ENCODE results near the gene GNG10. TPM values are rescaled to one million over a fixed set of nuclear protein-coding genes. Genes with fewer than 3 reads are reported as not detected.

The GNG10 gene
- total RNA-seq, 1 experiment from 2014 or later = 26.2 TPM

DNA sequence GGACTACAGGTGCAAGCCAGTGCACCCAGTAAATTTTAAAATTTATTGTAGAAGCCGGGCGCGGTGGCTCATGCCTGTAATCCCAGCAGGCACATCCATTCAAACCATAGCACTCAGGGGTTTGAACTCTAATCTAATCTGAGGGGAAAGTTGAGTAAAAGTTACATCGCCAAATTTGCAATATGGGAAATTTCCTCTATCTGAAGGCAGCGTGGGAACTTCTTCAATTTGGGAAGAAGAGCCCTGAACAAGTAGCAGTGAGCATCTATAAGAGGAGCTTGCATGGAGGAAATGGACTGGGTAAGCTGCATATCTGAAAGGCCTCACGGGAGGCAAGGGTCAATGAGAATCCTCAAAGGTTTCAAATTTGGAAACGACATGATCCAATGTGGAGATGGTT lies 33.0 kb upstream of the GNG10 start:
- intact Hi-C loops (cut with micrococcal nuclease; ENCODE audit: unreplicated experiment) = no loop called here
- DNase-seq (ENCODE audit: low spot score) = no peak
- Histone ChIP-seq H3K36me3 (ENCODE audit: insufficient read depth, low read length, poor library complexity, severe bottlenecking) (no peaks in the 10 kb centered on the region), H3K9me3 (ENCODE audit: low read depth, low read length, poor library complexity, severe bottlenecking) (no peaks in the 10 kb centered on the region), H3K27ac (ENCODE audit: low read depth, low read length, poor library complexity, severe bottlenecking) (no peak overlapping the region), H3K4me3 (ENCODE audit: low read depth, low read length, poor library complexity, severe bottlenecking) (no peak overlapping the region), H3K27me3 (replicated peaks; ENCODE audit: insufficient read depth, low read depth, low read length, poor library complexity) (peaks cover 4% of the 10 kb centered on the region), H3K4me1 (ENCODE audit: insufficient read depth, low read length, poor library complexity, severe bottlenecking) (peaks cover 13% of the 10 kb centered on the region)
- CTCF ChIA-PET = no interaction called here
- POLR2A ChIA-PET (ENCODE audit: low non-redundant PET) = no interaction called here
- no peak for TF ChIP-seq CTCF (conservative IDR thresholded peaks at IDR 0.05; ENCODE audit: low read depth, low read length)
- TF ChIP-seq EZH2 (IDR thresholded peaks at IDR 0.05; ENCODE audit: borderline replicate concordance, low read depth, low read length, poor library complexity, severe bottlenecking) = no peak
- BruUV-seq (replicated peaks) = no TSS peak

GRCh38 chr9:111630182-111630963 lies 31.0 kb upstream of the GNG10 start:
- no peaks in the 10 kb centered on the region for H3K36me3 ChIP-seq (ENCODE audit: insufficient read depth, low read length, poor library complexity, severe bottlenecking)
- H3K27me3 ChIP-seq (replicated peaks; ENCODE audit: insufficient read depth, low read depth, low read length, poor library complexity) = no peaks in the 10 kb centered on the region
- CTCF ChIA-PET = no interaction called here
- BruUV-seq (replicated peaks) = no TSS peak
- POLR2A ChIA-PET (ENCODE audit: low non-redundant PET) = interaction anchor here (0.7 kb wide), 1 partner anchor 149 kb away, joined by 3 read pairs; no protein-coding TSS in a partner anchor
- H3K27ac ChIP-seq (ENCODE audit: low read depth, low read length, poor library complexity, severe bottlenecking) = no peak overlapping the region
- H3K4me3 ChIP-seq (ENCODE audit: low read depth, low read length, poor library complexity, severe bottlenecking) = peak overlapping the region; percentile 80
- DNase-seq (ENCODE audit: low spot score) = no peak
- no peaks in the 10 kb centered on the region for H3K9me3 ChIP-seq (ENCODE audit: low read depth, low read length, poor library complexity, severe bottlenecking)
- TF ChIP-seq EZH2 (IDR thresholded peaks at IDR 0.05; ENCODE audit: borderline replicate concordance, low read depth, low read length, poor library complexity, severe bottlenecking) (no peak), CTCF (conservative IDR thresholded peaks at IDR 0.05; ENCODE audit: low read depth, low read length) (no peak)
- intact Hi-C loops (cut with micrococcal nuclease; ENCODE audit: unreplicated experiment) = loop anchor here (2.0 kb wide), 1 partner anchor 32 kb away; the partner anchor contains the start of gene PTGR1
- H3K4me1 ChIP-seq (ENCODE audit: insufficient read depth, low read length, poor library complexity, severe bottlenecking) = peaks cover 18% of the 10 kb centered on the region

- no TSS peak for BruUV-seq (replicated peaks)
Observed at GRCh38 chr9:111630964-111631213, 30.5 kb upstream of the GNG10 start.

More at GRCh38 chr9:111630964-111631213, 30.5 kb upstream of the GNG10 start:
- no peak for DNase-seq (ENCODE audit: low spot score)
- H3K27ac ChIP-seq (ENCODE audit: low read depth, low read length, poor library complexity, severe bottlenecking) = peak overlapping the region; percentile 89
- H3K4me1 ChIP-seq (ENCODE audit: insufficient read depth, low read length, poor library complexity, severe bottlenecking) = peaks cover 18% of the 10 kb centered on the region
- H3K4me3 ChIP-seq (ENCODE audit: low read depth, low read length, poor library complexity, severe bottlenecking) = peak overlapping the region; percentile 80
- intact Hi-C loops (cut with micrococcal nuclease; ENCODE audit: unreplicated experiment) = loop anchor here (2.0 kb wide), 1 partner anchor 32 kb away; the partner anchor contains the start of gene PTGR1
- POLR2A ChIA-PET (ENCODE audit: low non-redundant PET) = interaction anchor here (0.7 kb wide), 1 partner anchor 150 kb away, joined by 3 read pairs; no protein-coding TSS in a partner anchor
- no peak for TF ChIP-seq CTCF (conservative IDR thresholded peaks at IDR 0.05; ENCODE audit: low read depth, low read length)
- no peak for TF ChIP-seq EZH2 (IDR thresholded peaks at IDR 0.05; ENCODE audit: borderline replicate concordance, low read depth, low read length, poor library complexity, severe bottlenecking)
- no peaks in the 10 kb centered on the region for H3K27me3 ChIP-seq (replicated peaks; ENCODE audit: insufficient read depth, low read depth, low read length, poor library complexity)
- H3K9me3 ChIP-seq (ENCODE audit: low read depth, low read length, poor library complexity, severe bottlenecking) = no peaks in the 10 kb centered on the region
- CTCF ChIA-PET = no interaction called here
- H3K36me3 ChIP-seq (ENCODE audit: insufficient read depth, low read length, poor library complexity, severe bottlenecking) = no peaks in the 10 kb centered on the region
